KBM-7 (cell line): Measurements from ENCODE around the gene OLIG3.

Experiments used
- DNase-seq: peaks from one replicate; pipeline ENCODE4 v3.0.0-alpha.2; 2015
- in situ Hi-C: fragments of 300-500 bp; cut with MboI; formaldehyde crosslinking; loops from 2 replicates; pipeline ENCODE4 v1.14.3; 2020; ENCODE audit warnings: low sequenced_read_pairs, low pct_unique_long_range_greater_than_20kb, mixed read lengths

OLIG3 gene

GRCh38 chr6:137496909-137497720, 2.9 kb upstream of the OLIG3 start:
- no peak for DNase-seq
- in situ Hi-C loops = no loop called here

- DNase-seq = no peak
- in situ Hi-C loops = no loop called here
Measured at GRCh38 chr6:137496368-137496767, 2.2 kb upstream of the OLIG3 start.

GRCh38 chr6:137495703-137496336, 1.6 kb upstream of the OLIG3 start:
- DNase-seq = no peak
- in situ Hi-C loops = no loop called here

- DNase-seq = no peak
- in situ Hi-C loops = no loop called here
Measured at GRCh38 chr6:137494988-137495702, 951 bp upstream of the OLIG3 start.

- no peak for DNase-seq
- in situ Hi-C loops = no loop called here
Measured at GRCh38 chr6:137493218-137494038, 766 bp downstream of the OLIG3 start.

GRCh38 chr6:137492289-137493217, 1.6 kb downstream of the OLIG3 start:
- in situ Hi-C loops = no loop called here
- DNase-seq = no peak

GRCh38 chr6:137491478-137491877, 2.7 kb downstream of the OLIG3 start:
- DNase-seq = no peak
- in situ Hi-C loops = no loop called here

- in situ Hi-C loops = no loop called here
- no peak for DNase-seq
Measured at GRCh38 chr6:137490961-137491360, 3.2 kb downstream of the OLIG3 start.

GRCh38 chr6:137490006-137490905, 3.9 kb downstream of the OLIG3 start:
- no peak for DNase-seq
- in situ Hi-C loops = no loop called here

- in situ Hi-C loops = no loop called here
Measured at GRCh38 chr6:137489046-137490005, 4.9 kb downstream of the OLIG3 start.

GRCh38 chr6:137488150-137489045, 5.8 kb downstream of the OLIG3 start:
- DNase-seq = no peak
- in situ Hi-C loops = no loop called here

More at GRCh38 chr6:137489046-137490005, 4.9 kb downstream of the OLIG3 start:
- no peak for DNase-seq

- no peak for DNase-seq
- in situ Hi-C loops = no loop called here
Measured at GRCh38 chr6:137487869-137488149, 6.4 kb downstream of the OLIG3 start.

GRCh38 chr6:137487181-137487868, 6.9 kb downstream of the OLIG3 start:
- in situ Hi-C loops = no loop called here
- no peak for DNase-seq

GRCh38 chr6:137486416-137486815, 7.8 kb downstream of the OLIG3 start:
- no peak for DNase-seq
- in situ Hi-C loops = no loop called here

- no peak for DNase-seq
- in situ Hi-C loops = no loop called here
Measured at GRCh38 chr6:137480431-137480830, 13.8 kb downstream of the OLIG3 start.
